Glutamatergic neuron (in vitro differentiated cells): ENCODE data around the gene BRIX1. TPM values are rescaled to one million over a fixed set of nuclear protein-coding genes. Genes with fewer than 3 reads are reported as not detected.
"Not testable (repeated sequence)": the region's sequence is repeated elsewhere in the genome, so short reads cannot be mapped to it uniquely, and the experiment has no call there.

Source experiments
- DNase-seq: peaks from one replicate; pipeline ENCODE4 v3.0.0; 2022
- H3K27ac Mint-ChIP-seq: one replicate; pipeline ENCODE4 v1.8.0; 2020; ENCODE audit warnings: mild to moderate bottlenecking, mixed read lengths, inconsistent platforms; ENCODE audit not compliant: unreplicated experiment
- H3K27me3 Mint-ChIP-seq: one replicate; pipeline ENCODE4 v1.8.0; 2020; ENCODE audit warnings: mild to moderate bottlenecking, moderate library complexity, mixed read lengths, inconsistent platforms; ENCODE audit not compliant: unreplicated experiment
- H3K36me3 Mint-ChIP-seq: one replicate; pipeline ENCODE4 v1.8.0; 2020; ENCODE audit warnings: mild to moderate bottlenecking, mixed read lengths, inconsistent platforms; ENCODE audit not compliant: unreplicated experiment
- H3K4me1 Mint-ChIP-seq: one replicate; pipeline ENCODE4 v1.8.0; 2020; ENCODE audit warnings: mild to moderate bottlenecking, low read depth, mixed read lengths, inconsistent platforms; ENCODE audit not compliant: unreplicated experiment
- H3K4me3 Mint-ChIP-seq: one replicate; pipeline ENCODE4 v1.8.0; 2020; ENCODE audit warnings: mild to moderate bottlenecking, mixed read lengths, inconsistent platforms; ENCODE audit not compliant: unreplicated experiment
- H3K9me3 Mint-ChIP-seq: one replicate; pipeline ENCODE4 v1.8.0; 2020; ENCODE audit warnings: mild to moderate bottlenecking, moderate library complexity, mixed read lengths, inconsistent platforms; ENCODE audit not compliant: unreplicated experiment
- CTCF ChIP-seq: fragments of 200-600 bp; sonication (generic); IDR thresholded peaks from one replicate; pipeline ENCODE4 v1.5.0; 2021; ENCODE audit not compliant: partially characterized antibody, unreplicated experiment
- total RNA-seq: library from RNA; stranded (reverse); fragmentation: NEBNext Ultra II Directional; extraction: Animal tissue kit (Norgen Biotek cat#: 25700); gene quantifications from one replicate; pipeline ENCODE4 v1.2.1, GENCODE V29; 2021; ENCODE audit not compliant: unreplicated experiment

The BRIX1 gene
- total RNA-seq, 1 donor from 2014 or later: 19.0 TPM

- TF ChIP-seq CTCF: no peak
- Mint-ChIP-seq H3K4me1 (peaks cover 6% of the 10 kb centered on the region), H3K4me3 (no peak overlapping the region), H3K9me3 (no peaks in the 10 kb centered on the region), H3K36me3 (no peaks in the 10 kb centered on the region), H3K27me3 (no peaks in the 10 kb centered on the region), H3K27ac (no peak overlapping the region)
- no peak for DNase-seq
Measured at GRCh38 chr5:34919077-34919476, 3.6 kb downstream of the BRIX1 start.

GRCh38 chr5:34923256-34923655, 7.7 kb downstream of the BRIX1 start:
- not testable (repeated sequence) for H3K9me3 Mint-ChIP-seq, DNase-seq, H3K4me1 Mint-ChIP-seq, H3K27ac Mint-ChIP-seq, H3K36me3 Mint-ChIP-seq, H3K4me3 Mint-ChIP-seq, H3K27me3 Mint-ChIP-seq

- peaks cover 2% of the 10 kb centered on the region for H3K9me3 Mint-ChIP-seq
- no peak for DNase-seq
- H3K36me3 Mint-ChIP-seq: no peaks in the 10 kb centered on the region
- peaks cover 1% of the 10 kb centered on the region for H3K4me1 Mint-ChIP-seq
- TF ChIP-seq CTCF: no peak
- no peaks in the 10 kb centered on the region for H3K27me3 Mint-ChIP-seq
- no peak overlapping the region for H3K4me3 Mint-ChIP-seq
- no peak overlapping the region for H3K27ac Mint-ChIP-seq
Measured at GRCh38 chr5:34923694-34924461, 8.4 kb downstream of the BRIX1 start.

GRCh38 chr5:34924462-34924765, 8.9 kb downstream of the BRIX1 start:
- Mint-ChIP-seq H3K36me3 (no peaks in the 10 kb centered on the region), H3K9me3 (peaks cover 4% of the 10 kb centered on the region), H3K4me1 (peaks cover 1% of the 10 kb centered on the region), H3K27ac (no peak overlapping the region), H3K27me3 (peaks cover 3% of the 10 kb centered on the region), H3K4me3 (no peak overlapping the region)
- no peak for DNase-seq
- no peak for TF ChIP-seq CTCF

- TF ChIP-seq CTCF: no peak
- Mint-ChIP-seq H3K9me3 (peaks cover 8% of the 10 kb centered on the region), H3K27ac (no peak overlapping the region), H3K27me3 (peaks cover 6% of the 10 kb centered on the region), H3K4me1 (peaks cover 10% of the 10 kb centered on the region), H3K4me3 (no peak overlapping the region), H3K36me3 (no peaks in the 10 kb centered on the region)
- no peak for DNase-seq
Measured at GRCh38 chr5:34926318-34926888, 10.9 kb downstream of the BRIX1 start.
